ENCODE data around the gene CHCT1. TPM values are rescaled to one million over a fixed set of nuclear protein-coding genes. Genes with fewer than 3 reads are reported as not detected.

Gene CHCT1
- total RNA-seq, 2 experiments from 2014 or later, result not detected

DNA sequence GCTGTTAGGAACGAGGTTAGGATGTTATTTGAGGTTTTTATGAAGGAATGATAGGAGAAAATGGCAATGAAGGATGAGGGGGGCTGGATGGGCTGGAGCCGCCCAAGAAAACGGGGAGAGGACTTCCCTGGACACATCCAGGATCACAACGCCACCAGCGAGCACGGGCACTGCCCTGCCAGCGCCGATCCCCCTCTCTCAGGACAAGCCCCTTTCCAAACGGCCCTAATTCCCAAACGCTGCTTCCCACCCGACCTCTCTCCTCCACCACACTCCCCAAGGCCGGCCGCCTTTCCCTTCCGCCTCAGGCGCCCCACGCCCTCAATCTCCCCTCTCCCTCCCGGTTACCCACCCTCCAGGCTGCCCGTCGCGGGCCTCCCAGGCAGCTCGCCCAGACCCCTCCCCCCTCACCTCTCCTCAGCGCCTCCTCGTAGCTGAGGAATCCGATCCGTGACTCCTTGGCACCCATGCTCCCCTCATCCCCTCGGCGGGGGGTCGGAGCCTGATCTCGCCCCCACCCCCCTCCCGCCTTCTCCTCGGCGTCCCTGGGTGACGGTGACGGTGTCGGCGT, 30.7 kb upstream of the CHCT1 start:
- ChIA-PET POLR2A (interaction anchor here (0.7 to 2.6 kb wide), 17 partner anchors 9 to 772 kb away, joined by 3 to 17 read pairs (median 4); partner anchors contain the start of genes BCAS3, CLTC, HEATR6 and PPM1D), CTCF (interaction anchor here (0.6 to 1.8 kb wide), 11 partner anchors 9 to 285 kb away, joined by 3 to 5 read pairs (median 4); no protein-coding TSS in a partner anchor)
- no peaks in the 10 kb centered on the region for H3K36me3 Mint-ChIP-seq (ENCODE audit: low read depth)
- DNase-seq, result no peak
- H3K4me3 Mint-ChIP-seq, result peak overlapping the region; percentile 94
- H3K27me3 Mint-ChIP-seq, result no peaks in the 10 kb centered on the region
- peak overlapping the region; percentile 90 for H3K27ac Mint-ChIP-seq
- peaks cover 49% of the 10 kb centered on the region for H3K4me1 Mint-ChIP-seq
- no peaks in the 10 kb centered on the region for H3K9me3 Mint-ChIP-seq

DNA sequence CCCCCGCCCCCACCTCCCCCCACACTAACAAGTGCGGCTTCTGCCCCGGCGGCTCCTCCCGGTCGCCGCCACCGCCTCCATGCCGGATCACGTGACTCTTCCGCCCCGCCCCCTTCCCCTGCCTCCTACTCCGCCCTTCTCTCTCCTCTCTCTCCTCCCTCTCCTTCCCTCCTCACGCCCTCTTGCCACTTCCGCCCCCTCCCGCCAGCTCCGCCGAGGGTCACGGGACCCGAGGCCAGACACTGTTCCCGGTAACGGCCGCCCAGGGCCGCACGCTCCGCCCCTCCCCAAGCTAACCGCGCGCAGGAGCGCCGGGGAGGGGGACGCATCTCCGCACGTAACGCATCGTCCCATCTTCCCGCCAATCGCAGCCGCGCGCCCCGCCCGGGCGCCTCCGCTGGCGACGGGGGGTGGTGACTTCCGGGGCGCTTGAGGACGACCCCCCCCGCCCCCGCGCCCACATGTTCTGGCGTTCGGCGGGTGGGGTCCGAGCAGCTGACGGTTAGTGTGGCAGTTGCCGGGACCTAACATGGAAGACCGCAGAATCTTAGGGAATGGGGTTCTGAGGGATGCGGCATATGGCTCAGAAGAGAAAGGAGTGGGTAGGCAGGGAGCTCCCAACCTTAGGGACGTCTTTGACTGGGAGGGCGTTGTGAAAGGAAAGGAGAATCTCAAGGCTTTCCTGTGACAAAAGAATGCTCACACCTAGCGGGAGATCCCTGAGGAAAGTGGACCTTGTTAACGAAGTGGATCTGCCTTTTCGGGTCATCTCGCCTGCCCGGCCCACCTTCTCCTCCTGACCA, 30.0 kb upstream of the CHCT1 start, which contains the start of gene USP32:
Gene USP32 (minus strand): TSS at position 92 of the 803 bp plus-strand sequence. CDS start 194 bp downstream, outside the sequence.
- Mint-ChIP-seq H3K4me3 (peak within 1 kb of the TSS; percentile 94), H3K36me3 (ENCODE audit: low read depth) (no peaks in the 10 kb centered on the region), H3K27ac (peak within 1 kb of the TSS; percentile 90), H3K4me1 (peaks cover 46% of the 10 kb centered on the region), H3K9me3 (no peaks in the 10 kb centered on the region), H3K27me3 (no peaks in the 10 kb centered on the region)
- peak; percentile 99 for DNase-seq
- POLR2A ChIA-PET, result interaction anchor here (0.6 to 2.6 kb wide), 19 partner anchors 8 to 773 kb away, joined by 3 to 17 read pairs (median 4); partner anchors contain the start of genes BCAS3, CLTC, HEATR6 and PPM1D
- CTCF ChIA-PET, result interaction anchor here (0.6 to 1.8 kb wide), 12 partner anchors 8 to 286 kb away, joined by 3 to 6 read pairs (median 4); no protein-coding TSS in a partner anchor

DNA sequence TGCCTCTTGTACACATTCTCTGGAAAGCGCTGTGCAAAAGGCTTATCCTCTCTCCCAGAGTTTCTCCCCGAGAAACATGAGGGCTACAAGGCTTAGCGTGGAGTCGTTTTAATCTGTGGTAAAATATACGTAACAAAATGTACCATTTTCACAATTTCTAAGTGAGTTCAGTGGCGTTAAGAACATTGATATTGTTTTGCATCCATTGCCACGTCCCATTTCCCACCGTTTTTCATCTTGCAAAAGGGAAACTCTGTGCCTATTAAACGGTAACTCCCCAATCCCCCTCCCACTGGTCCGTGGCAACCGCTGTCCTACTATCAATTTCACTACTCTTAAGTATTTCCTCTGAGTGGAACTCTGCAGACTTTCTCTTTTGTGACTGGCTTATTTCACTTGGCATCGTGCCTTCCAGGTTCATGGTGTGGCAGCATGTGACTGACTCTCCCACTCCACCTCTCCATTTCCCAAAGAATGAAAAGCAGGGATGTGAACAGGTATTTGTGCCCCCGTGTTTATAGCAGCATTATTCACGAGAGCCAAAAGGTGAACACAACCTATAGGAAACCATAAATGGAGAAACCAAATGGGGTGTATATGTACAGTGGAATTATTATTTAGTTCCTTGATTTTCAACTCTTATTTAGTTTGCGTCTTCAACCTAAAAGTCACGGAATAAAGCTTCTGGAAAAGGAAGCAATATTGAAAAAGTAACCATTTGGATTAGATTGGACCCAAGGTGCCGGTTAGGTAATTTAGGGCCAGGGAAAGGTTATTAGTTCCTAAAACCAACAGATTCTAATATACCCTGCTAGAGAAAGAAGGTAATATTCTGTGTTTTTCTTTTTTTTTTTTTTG, 29.2 kb upstream of the CHCT1 start:
- no peaks in the 10 kb centered on the region for H3K27me3 Mint-ChIP-seq
- POLR2A ChIA-PET, result interaction anchor here (0.8 to 2.6 kb wide), 12 partner anchors 7 to 284 kb away, joined by 3 to 17 read pairs (median 4); partner anchors contain the start of genes BCAS3 and PPM1D
- H3K9me3 Mint-ChIP-seq, result no peaks in the 10 kb centered on the region
- CTCF ChIA-PET, result interaction anchor here (1.3 to 1.8 kb wide), 2 partner anchors 10 to 162 kb away, joined by 5 read pairs; no protein-coding TSS in a partner anchor
- no peaks in the 10 kb centered on the region for H3K36me3 Mint-ChIP-seq (ENCODE audit: low read depth)
- H3K27ac Mint-ChIP-seq, result peak overlapping the region; percentile 90
- DNase-seq, result peak; percentile 40
- H3K4me3 Mint-ChIP-seq, result peak overlapping the region; percentile 94
- H3K4me1 Mint-ChIP-seq, result peaks cover 50% of the 10 kb centered on the region

DNA sequence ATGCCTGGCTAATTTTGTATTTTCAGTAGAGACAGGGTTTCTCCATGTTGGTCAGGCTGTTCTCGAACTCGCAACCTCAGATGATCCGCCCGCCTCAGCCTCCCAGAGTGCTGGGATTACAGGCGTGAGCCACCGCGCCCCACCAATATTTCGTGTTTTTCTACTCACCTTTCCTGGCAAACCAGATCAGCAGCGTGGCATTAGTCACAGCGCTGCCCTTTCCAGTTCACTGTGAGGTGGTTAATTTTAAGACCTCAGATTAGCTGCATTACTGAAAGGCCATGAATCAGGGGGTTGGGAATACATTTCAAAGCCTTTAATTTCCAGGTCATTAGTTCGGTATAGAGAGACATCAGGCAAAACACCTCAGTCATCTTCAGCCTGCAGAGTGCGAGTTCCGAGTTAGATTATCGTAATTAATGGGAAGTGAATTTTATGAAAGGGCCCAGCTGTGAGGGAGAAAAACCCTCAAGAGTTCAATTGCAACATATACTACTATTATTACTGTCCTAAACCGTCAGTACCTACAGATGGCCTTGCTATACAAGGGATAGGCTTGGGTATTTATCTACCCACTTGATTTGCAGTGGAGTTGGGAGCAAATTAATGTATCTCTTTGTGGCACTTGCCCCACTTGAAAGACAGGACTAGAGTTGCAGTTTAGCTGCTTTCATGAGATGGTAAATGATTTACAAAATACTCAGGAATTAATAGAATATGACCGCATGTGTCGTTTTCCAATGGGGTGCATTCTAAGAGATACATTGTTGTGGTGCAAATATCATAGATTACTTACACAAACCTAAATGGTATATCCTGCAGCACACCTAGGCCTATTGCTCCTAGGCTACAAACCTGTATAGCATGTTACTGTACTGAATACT, 28.2 kb upstream of the CHCT1 start:
- Mint-ChIP-seq H3K27me3 (no peaks in the 10 kb centered on the region), H3K9me3 (no peaks in the 10 kb centered on the region), H3K4me3 (no peak overlapping the region), H3K27ac (peak overlapping the region; percentile 44), H3K4me1 (peaks cover 49% of the 10 kb centered on the region), H3K36me3 (ENCODE audit: low read depth) (no peaks in the 10 kb centered on the region)
- ChIA-PET POLR2A (no interaction called here), CTCF (no interaction called here)
- no peak for DNase-seq

DNA sequence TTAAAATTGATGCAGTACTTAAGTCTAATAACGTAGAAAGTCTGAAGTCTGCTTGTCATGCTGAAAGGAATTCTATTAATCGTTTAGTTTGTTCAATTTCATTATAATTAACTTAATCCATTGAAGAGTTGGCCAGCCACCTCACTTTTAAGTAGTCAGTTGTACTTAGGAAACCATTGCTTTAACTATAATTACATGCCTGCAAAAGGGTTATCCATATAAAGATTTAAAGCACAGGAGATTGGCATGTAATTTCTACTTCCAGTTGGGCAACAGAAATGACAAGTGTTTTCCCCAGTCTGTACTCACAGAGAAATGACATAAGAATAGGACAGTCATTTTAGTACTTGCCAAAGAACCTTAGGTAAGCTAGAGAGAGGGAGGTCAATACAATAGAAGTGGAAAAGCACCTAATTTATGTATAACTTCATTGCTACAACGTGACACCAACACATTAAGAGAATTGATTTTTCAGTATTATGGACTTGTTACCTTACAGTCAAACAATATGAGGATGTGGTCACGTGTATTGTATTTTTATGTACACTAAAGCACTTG, 26.7 kb upstream of the CHCT1 start:
- no peaks in the 10 kb centered on the region for H3K9me3 Mint-ChIP-seq
- peaks cover 2% of the 10 kb centered on the region for H3K27me3 Mint-ChIP-seq
- no peaks in the 10 kb centered on the region for H3K36me3 Mint-ChIP-seq (ENCODE audit: low read depth)
- POLR2A ChIA-PET, result no interaction called here
- DNase-seq, result no peak
- CTCF ChIA-PET, result interaction anchor here (0.6 to 0.7 kb wide), 2 partner anchors 25 to 132 kb away, joined by 3 read pairs; no protein-coding TSS in a partner anchor
- H3K27ac Mint-ChIP-seq, result no peak overlapping the region
- H3K4me1 Mint-ChIP-seq, result peaks cover 45% of the 10 kb centered on the region
- H3K4me3 Mint-ChIP-seq, result no peak overlapping the region

DNA sequence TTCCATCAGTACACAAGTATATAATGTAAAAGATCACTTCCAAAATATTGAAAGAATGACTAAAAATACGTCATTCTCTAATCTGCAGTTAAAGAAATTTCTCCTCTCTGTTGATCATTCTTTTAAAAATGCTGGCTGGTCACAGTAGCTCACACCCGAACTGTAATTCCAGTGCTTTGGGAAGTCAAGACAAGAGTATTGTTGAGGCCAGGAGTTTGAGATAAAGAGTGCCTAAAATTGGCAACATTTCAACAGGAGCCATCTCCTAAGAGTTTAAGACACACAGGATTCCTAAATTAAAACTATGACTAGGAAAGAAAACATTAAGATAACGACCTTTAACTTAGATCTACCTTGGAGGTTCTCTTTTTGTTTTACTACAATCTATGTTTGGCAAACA, 25.9 kb upstream of the CHCT1 start:
- DNase-seq, result no peak
- POLR2A ChIA-PET, result no interaction called here
- Mint-ChIP-seq H3K4me1 (peaks cover 39% of the 10 kb centered on the region), H3K36me3 (ENCODE audit: low read depth) (no peaks in the 10 kb centered on the region), H3K27ac (no peak overlapping the region), H3K4me3 (no peak overlapping the region), H3K27me3 (peaks cover 2% of the 10 kb centered on the region), H3K9me3 (no peaks in the 10 kb centered on the region)
- CTCF ChIA-PET, result no interaction called here

DNA sequence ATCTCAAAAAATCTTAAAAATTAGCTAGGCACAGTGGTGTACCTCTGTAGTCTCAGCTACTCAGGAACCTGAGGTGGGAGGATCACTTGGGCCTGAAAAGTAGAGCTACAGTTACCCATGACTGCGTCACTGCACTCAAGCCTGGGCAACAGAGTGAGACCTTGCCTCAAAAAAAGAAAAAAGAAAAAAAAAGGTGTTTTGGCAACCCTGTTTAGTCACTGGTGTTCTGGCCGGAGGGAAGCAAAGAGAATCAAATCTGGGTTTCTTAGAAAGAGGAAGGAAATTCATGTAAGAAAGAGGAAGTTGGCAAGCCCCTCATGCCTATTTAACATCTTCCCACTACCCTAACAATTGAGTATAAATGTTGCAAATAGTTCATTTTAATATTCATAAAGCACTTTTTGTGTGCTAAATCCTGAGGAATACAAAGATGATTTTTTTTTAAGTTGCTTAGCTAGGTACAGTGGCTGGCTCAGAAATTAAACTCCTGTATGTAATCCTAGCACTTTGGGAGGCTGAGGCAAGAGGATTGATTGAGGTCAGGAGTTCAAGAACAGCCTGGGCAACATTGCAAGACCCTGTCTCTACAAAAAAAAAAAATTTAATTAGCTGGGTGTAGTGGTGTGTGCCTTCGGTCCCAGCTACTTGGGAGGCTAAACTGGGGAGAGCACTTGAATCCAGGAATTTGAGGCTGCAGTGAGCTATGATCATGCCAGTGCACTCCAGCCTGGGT, 23.9 kb upstream of the CHCT1 start:
- DNase-seq, result no peak
- H3K4me3 Mint-ChIP-seq, result no peak overlapping the region
- H3K4me1 Mint-ChIP-seq, result peaks cover 30% of the 10 kb centered on the region
- ChIA-PET POLR2A (interaction anchor here (0.9 kb wide), 1 partner anchor 8 kb away, joined by 5 read pairs; no protein-coding TSS in a partner anchor), CTCF (interaction anchor here (1.2 to 1.7 kb wide), 2 partner anchors 10 to 257 kb away, joined by 4 to 6 read pairs; no protein-coding TSS in a partner anchor)
- peak overlapping the region; percentile 66 for H3K27ac Mint-ChIP-seq
- no peaks in the 10 kb centered on the region for H3K9me3 Mint-ChIP-seq
- H3K36me3 Mint-ChIP-seq (ENCODE audit: low read depth), result no peaks in the 10 kb centered on the region
- H3K27me3 Mint-ChIP-seq, result peaks cover 2% of the 10 kb centered on the region

DNA sequence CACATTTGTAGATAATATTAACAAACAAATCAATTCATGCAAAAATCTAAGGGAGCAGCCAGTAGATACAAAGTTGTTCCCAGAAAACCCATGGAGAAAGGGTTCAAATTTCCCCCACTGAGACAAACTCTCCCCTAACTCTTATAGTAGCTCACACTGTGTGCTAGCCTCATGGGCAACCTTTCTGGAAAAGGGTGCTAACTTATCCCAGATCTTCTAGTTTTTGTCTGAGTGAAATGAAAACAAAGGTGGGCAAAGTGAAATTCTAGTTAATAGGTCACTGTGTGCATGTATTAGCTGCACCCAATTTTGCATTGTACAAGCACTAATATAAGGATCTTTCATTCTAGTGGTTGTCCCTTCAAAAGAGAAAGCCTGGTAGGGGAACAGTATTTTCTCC, 20.5 kb upstream of the CHCT1 start:
- peaks cover 18% of the 10 kb centered on the region for H3K4me1 Mint-ChIP-seq
- no peaks in the 10 kb centered on the region for H3K36me3 Mint-ChIP-seq (ENCODE audit: low read depth)
- no peak overlapping the region for H3K4me3 Mint-ChIP-seq
- H3K27ac Mint-ChIP-seq, result no peak overlapping the region
- CTCF ChIA-PET, result no interaction called here
- DNase-seq, result no peak
- peaks cover 4% of the 10 kb centered on the region for H3K27me3 Mint-ChIP-seq
- no peaks in the 10 kb centered on the region for H3K9me3 Mint-ChIP-seq
- POLR2A ChIA-PET, result interaction anchor here (0.6 kb wide), 1 partner anchor 500 kb away, joined by 3 read pairs; no protein-coding TSS in a partner anchor

DNA sequence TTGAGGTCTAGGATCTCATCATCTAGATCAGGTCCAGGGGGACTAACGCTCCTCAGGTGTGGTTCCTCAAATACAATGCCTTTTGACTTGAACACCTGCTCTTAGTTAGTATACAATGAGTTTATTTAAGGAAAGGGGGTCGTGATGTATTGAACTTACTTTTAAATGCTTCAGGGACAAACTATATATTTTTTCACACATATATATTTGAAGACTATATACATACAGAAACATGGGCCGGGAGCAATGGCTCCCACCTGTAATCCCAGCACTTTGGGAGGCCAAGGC, 18.8 kb upstream of the CHCT1 start:
- Mint-ChIP-seq H3K36me3 (ENCODE audit: low read depth) (no peaks in the 10 kb centered on the region), H3K27ac (no peak overlapping the region), H3K27me3 (peaks cover 10% of the 10 kb centered on the region), H3K4me3 (no peak overlapping the region), H3K9me3 (no peaks in the 10 kb centered on the region), H3K4me1 (peaks cover 9% of the 10 kb centered on the region)
- CTCF ChIA-PET, result no interaction called here
- no peak for DNase-seq
- POLR2A ChIA-PET, result interaction anchor here (1.3 kb wide), 1 partner anchor 11 kb away, joined by 7 read pairs; the partner anchor contains the start of gene USP32

DNA sequence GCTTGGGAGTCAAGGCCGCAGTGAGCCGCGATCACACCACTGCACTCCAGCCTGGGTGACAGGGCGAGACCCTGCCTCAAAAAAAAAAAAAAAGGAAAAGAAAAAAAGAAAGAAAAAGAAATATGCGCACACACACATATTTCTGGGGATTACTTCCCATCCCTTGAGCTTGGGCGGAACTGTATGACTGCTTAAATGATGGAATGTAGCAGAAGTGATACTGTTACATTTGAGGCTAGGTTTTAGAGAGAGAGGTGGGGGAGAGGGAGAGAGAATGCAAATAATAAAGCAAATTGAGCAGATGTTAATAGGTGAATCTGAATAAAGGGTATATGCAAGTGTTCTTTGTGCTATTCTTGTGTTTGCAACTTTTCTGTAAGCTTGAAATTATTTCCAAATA, 18.3 kb upstream of the CHCT1 start:
- peaks cover 12% of the 10 kb centered on the region for H3K27me3 Mint-ChIP-seq

DNA sequence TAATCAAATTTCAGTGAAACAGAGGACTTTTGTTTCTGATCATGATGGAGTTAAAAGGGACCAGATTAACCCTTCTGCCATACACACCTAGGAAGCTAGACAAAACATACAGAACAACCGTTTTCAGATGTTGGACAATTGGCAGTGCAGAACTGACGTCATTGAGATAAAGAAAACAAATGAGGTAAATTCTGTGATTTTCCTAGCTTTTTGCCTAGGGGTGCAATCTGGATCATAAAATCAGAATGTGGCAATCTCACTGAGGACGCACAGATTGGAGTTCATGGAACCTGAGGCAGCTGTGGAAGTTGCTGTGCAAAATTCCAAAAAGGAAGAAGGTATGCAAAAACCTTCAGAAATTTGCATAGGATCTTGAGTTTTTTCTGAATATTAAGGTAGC, 15.4 kb upstream of the CHCT1 start:
- ChIA-PET CTCF (no interaction called here), POLR2A (interaction anchor here (1.0 kb wide), 1 partner anchor 9 kb away, joined by 5 read pairs; no protein-coding TSS in a partner anchor)
- Mint-ChIP-seq H3K36me3 (ENCODE audit: low read depth) (no peaks in the 10 kb centered on the region), H3K9me3 (no peaks in the 10 kb centered on the region), H3K4me1 (no peaks in the 10 kb centered on the region), H3K27ac (no peak overlapping the region), H3K4me3 (no peak overlapping the region), H3K27me3 (peaks cover 13% of the 10 kb centered on the region)
- no peak for DNase-seq

More for the DNA sequence above, 18.3 kb upstream of the CHCT1 start:
- POLR2A ChIA-PET, result interaction anchor here (1.3 kb wide), 1 partner anchor 12 kb away, joined by 7 read pairs; the partner anchor contains the start of gene USP32
- Mint-ChIP-seq H3K27ac (no peak overlapping the region), H3K4me3 (no peak overlapping the region), H3K36me3 (ENCODE audit: low read depth) (no peaks in the 10 kb centered on the region), H3K9me3 (no peaks in the 10 kb centered on the region), H3K4me1 (peaks cover 6% of the 10 kb centered on the region)
- CTCF ChIA-PET, result no interaction called here
- no peak for DNase-seq
